MM.1S (cell line): ENCODE measurements around the gene WHRN.

Source experiments
- CTCF ChIP-seq: fragments of 300-600 bp; sonication (generic); IDR thresholded peaks from 2 replicates; pipeline ENCODE4 v1.5.1; 2016; ENCODE audit warnings: antibody characterized with exemption, low read length, mixed read lengths
- EZH2 ChIP-seq: fragments of 300-600 bp; sonication (generic); optimal IDR thresholded peaks from 2 replicates; pipeline ENCODE3; 2017; ENCODE audit warnings: low read depth, mild to moderate bottlenecking, antibody characterized with exemption, low read length, mixed read lengths
- EZH2phosphoT487 ChIP-seq: fragments of 300-600 bp; sonication (generic); IDR thresholded peaks from 2 replicates; pipeline ENCODE4 v1.6.1; 2018; ENCODE audit warnings: antibody characterized with exemption, low read length

GRCh38 chr9:114363424-114363823 lies 141.8 kb downstream of the WHRN start:
- no peak for TF ChIP-seq CTCF
- no peak for TF ChIP-seq EZH2
- no peak for TF ChIP-seq EZH2phosphoT487
